Ecto neural progenitor cell (in vitro differentiated cells): ENCODE data around the gene IFNAR1.
A peak's percentile ranks its signal among the peaks of the same experiment; 100 is the strongest.
"Not testable (repeated sequence)": the region's sequence is repeated elsewhere in the genome, so short reads cannot be mapped to it uniquely, and the experiment has no call there.

ENCODE experiments used
- DNase-seq: peaks from one replicate; pipeline ENCODE4 v3.0.0-alpha.2; 2018; ENCODE audit warnings: low spot score

IFNAR1 gene

DNA sequence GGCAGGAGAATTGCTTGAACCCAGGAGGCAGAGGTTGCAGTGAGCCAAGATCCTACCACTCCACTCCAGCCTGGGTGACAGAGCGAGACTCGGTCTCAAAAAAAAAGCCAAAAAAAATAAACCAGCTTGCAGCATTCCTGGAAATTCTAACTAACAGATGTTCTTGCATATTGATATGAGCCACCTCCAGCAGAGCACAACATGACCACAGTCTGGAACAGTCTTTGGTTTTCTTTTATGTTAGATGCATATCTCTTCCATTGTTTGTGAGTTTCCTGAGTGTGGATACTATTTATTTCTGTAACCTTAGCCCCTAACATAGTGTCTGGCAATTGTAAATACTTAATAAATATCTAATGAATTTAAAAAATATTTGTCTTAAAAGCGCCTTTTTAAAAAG is 23.9 kb downstream of the IFNAR1 start:
- no peak for DNase-seq

DNA sequence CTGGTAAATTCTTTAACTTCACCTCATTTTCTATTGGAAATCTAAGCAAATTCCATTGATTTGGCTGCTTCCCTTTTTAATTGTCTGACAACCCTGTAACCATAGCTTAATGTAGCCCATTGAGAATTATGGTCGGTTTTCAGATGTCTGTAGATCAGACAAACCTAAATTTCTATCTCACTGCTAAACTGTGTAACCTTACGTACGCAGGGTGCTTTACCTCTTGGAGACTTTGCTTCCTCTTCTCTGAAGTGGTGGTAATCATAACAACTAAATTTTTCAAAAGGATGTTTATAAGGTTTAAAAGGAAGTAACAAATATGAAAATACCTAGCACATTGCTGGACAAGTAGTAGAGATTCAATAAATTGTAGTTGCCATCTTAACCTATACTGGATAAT is 25.9 kb downstream of the IFNAR1 start:
- DNase-seq = no peak

- no peak for DNase-seq
These were observed 30.6 kb downstream of the IFNAR1 start for GRCh38 chr21:33355355-33355754.

DNA sequence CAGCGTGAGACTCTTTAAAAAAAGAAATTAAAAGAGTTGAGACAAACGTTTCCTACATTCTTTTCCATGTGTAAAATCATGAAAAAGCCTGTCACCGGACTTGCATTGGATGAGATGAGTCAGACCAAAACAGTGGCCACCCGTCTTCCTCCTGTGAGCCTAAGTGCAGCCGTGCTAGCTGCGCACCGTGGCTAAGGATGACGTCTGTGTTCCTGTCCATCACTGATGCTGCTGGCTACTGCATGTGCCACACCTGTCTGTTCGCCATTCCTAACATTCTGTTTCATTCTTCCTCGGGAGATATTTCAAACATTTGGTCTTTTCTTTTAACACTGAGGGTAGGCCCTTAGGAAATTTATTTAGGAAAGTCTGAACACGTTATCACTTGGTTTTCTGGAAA is 31.2 kb downstream of the IFNAR1 start:
- no peak for DNase-seq

GRCh38 chr21:33357177-33357576 is 32.4 kb downstream of the IFNAR1 start:
- no peak for DNase-seq

DNA sequence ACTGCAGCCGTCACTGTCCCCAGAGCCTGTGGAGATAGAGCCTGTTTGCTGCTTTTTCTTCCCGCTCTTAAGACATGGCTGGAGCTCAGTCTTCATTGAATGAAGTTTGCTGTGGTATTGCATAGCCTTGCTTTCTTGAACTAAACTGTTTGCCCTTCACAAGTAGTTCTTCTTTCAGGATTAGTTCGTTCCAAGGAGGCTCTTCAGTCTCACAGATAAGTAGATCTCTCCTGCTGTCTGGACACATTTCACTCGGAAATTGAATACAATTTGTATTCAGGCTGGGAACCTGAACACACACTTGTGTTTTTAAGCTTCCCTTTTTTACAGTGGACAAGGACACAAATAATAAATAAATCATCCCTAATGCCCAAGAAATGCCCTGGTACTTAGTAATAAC is 34.7 kb downstream of the IFNAR1 start:
- DNase-seq = no peak

GRCh38 chr21:33360281-33360680 is 35.5 kb downstream of the IFNAR1 start:
- DNase-seq = no peak

DNA sequence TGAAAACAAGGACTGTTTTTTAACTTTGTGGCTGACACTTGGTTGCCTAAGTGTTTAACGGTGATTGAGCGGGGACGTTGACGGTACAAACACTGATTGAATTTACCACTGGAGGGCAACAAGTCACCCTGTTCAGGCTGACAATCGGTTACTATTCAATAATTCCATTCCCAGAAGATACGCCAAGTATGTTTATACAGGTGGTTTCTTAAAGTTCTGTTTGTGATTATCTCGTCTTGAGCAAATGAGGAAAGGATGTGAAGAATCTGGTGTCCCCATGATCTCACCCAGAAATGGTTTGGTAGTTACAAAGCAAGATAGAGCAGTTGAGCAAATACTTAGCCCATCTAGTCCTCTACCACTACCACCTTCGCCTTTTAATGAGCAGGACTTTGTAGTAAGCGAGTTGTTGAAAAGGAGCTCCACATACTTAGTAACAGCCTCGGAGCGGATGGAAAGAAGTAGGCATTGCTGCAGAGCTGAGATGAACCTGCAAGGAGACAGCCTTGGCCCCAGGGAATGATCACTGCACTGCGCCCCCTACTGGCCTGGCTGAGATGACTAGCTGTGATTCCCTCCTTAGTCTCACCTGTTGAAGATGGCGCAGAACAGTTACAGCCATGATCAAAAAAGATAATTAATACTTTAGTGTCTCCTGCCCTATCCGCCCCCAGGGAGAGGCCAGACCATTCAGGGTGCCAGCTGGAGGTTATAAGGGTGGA is 36.3 kb downstream of the IFNAR1 start:
- peak; percentile 83 for DNase-seq

DNA sequence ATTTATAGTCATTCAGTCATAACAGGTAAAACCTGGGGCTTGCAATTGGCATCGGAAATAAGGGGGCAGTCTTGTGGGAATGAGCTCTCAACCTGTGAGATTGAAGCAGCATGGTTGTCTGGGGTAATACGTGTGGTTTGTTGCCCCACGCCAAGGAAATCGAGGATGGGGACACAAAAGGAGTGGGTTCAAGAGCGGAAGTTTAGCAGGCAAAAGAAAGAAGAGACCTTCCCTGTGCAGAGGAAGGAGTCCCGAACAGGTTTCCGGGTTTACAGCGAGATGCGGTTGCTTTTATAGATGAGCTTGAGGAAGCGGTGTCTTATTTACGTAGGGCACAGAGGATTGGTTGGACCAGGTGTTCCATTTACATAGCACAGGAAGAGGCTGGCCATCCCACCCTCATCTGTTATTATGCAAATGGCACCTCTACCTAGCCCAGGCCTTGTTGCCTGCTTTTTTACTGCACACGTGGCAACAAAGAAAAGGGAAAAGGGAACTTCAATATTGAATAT is 37.3 kb downstream of the IFNAR1 start:
- no peak for DNase-seq

GRCh38 chr21:33363911-33364609 is 39.3 kb downstream of the IFNAR1 start:
- not testable (repeated sequence) for DNase-seq

GRCh38 chr21:33364830-33365229 is 40.1 kb downstream of the IFNAR1 start:
- DNase-seq = no peak

DNA sequence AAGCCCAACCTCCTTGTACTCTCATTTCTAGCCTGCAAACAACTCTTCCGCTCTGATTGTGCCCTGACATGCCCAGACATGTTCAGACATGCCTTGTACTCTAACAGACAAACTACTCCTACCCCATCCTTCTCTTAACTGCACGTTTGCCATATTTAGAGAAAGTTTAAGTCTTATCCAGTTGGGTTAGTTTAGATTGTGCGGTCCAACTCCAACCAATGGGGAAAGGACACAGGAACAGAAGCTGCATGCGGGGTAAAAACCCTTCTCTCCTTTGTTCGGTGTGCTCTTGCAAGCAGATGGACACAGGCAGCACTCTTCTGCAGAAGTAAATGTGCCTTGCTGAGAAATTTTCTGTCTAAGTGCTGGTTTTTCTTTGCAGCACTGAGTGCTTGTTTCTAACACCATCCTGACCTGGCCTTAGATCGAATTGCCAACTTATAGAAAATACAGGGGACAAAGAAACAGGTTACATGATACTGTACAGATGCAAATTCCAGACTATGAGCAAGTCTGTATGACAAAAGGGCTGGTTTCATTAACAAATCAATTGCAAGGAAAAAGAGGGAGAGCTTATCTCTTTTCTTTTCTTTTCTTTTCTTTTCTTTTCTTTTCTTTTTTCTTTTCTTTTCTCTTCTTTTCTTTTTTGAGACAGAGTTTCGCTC is 42.7 kb downstream of the IFNAR1 start:
- DNase-seq = no peak

- DNase-seq = no peak
These were observed 43.4 kb downstream of the IFNAR1 start for GRCh38 chr21:33368124-33368523.

DNA sequence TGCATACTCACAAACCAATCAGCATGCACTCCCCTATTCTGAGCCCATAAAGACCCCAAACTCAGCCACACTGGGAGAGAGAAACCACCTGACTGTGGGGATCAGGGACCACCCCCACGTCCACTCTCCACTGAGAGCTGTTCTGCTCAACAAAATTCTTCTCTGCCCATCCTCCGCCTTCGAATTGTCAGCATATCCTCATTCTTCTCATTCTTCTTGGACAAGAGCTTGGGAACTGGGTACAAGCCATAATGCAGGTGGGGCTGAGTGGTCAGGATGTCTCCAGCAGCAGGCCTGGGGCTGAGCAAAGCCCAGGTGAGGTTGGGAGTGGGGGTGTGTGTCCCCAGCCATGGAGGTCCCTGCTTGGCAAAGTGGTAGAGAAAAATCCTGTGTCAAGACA is 43.8 kb downstream of the IFNAR1 start:
- DNase-seq = no peak

DNA sequence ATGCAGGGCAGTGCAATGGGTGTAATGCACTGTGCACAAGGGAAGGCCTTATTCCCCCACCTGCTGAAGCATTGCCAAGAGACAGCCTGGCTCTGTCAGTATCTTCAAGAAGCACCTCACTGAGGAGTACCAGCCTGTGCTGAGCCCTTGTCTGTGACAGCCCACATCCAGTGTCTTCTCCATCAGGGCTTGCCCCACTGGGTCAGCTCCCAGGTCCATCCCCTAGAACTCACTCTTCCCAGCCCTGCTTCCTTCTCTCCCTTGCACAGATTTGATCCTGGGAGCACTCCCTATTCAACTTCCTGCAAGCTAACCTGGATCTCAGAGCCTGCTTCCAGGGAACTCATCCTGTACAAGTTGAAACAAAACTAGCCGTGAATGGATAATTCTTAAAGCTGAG is 44.8 kb downstream of the IFNAR1 start:
- no peak for DNase-seq

- DNase-seq = no peak
These were observed 45.5 kb downstream of the IFNAR1 start for GRCh38 chr21:33370305-33370704.

GRCh38 chr21:33371366-33371765 is 46.6 kb downstream of the IFNAR1 start:
- DNase-seq = no peak

DNA sequence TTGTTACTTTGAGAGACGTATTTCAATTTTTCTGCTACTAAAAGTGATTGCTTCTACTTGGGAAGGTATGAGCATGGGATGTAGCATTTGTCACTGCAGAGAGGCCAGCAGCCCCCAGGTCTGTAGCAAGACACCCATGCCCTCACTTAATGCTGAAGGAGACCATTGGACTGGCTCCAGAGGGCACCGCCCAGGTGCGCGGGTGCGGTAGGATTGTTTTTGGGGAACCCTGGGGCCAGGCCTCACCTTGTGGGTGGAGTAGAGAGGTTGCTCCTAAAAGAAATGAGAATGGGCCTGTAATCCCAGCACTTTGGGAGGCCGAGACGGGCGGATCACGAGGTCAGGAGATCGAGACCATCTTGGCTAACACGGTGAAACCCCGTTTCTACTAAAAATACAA is 47.8 kb downstream of the IFNAR1 start:
- no peak for DNase-seq

GRCh38 chr21:33373451-33373850 is 48.7 kb downstream of the IFNAR1 start:
- no peak for DNase-seq

DNA sequence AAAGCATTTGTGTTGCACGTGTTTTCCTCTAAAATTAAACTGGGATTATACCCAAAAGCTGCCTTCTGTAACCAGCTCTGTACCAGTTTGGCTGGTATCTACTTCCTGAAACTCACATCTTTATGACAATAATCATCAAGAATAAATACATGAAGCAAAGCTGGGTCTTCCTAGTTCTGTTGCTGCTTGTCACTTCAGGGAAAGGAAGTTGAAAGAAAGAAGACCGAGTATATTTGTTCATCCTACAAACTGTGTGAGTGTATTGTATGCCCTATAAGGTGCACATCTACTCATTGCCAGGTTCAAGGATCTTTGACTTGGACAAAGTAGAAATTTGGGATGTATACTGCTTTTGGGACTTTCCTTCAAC is 49.3 kb downstream of the IFNAR1 start:
- no peak for DNase-seq

DNA sequence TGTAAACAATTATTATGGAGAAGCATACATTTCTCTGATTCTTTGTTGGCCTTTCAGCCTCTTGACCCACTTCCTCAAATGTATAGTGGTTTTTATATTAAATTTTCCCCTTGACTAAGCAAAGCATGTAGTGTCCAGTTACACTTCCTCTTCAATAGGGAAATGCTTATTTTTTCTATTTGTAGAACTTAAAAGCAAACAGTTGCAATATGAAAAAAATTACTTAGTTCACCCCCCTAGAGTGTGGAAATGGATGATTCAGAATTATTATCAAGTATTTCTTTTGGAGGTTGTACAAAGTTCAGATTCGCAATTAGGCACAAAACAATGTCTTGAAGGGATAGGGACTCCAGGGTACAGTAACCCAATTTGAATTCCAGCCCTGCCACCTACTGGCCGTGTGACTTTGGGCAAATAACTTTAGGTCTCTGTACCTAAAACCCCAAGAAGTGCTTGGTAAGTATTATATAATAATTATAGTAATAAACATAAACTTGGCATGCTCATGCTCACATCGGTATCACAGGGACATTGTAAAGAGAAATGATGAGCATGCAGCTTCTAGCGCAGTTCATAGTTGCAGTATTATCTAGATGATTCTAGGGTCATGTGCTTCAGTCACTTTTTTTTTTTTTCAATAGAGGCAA is 49.8 kb downstream of the IFNAR1 start:
- DNase-seq = no peak

GRCh38 chr21:33375101-33375644 is 50.4 kb downstream of the IFNAR1 start:
- no peak for DNase-seq
